ENCODE results near the gene SETDB2. TPM values are rescaled to one million over a fixed set of nuclear protein-coding genes. Genes with fewer than 3 reads are reported as not detected.

SETDB2 gene
- total and polyA plus RNA-seq, 4 donors: 5.0 to 22.9 (median 8.6) TPM

DNA sequence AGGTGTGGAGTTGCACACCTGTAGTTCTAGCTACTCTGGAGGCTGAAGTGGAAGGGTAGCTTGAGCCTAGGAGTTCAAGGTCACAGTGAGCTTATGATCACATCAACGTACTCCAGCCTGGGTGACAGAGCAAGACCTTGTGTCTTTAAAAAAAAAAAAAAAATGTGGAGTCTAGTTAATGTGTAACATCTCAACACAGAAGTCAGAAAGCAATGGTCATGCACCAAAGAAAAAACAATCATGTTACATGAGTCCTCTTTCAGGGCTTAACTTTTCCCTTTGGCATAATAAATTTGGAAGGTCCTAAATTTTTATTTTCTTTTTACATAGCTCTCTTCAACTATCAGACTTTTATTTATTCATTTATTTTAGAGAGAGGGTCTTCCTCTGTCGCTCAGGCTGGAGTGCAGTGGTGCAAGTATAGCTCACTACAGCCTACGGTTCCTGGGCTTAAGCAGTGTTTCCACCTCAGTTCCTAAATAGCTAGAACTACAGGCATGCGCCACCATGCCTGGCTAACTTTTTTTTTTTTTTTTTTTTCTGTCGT lies 22.3 kb downstream of the SETDB2 start:
- H3K36me3 ChIP-seq (ENCODE audit: control insufficient read depth in 4 of 4, insufficient read depth in 4 of 4, low read length in 4 of 4): peaks cover 11 to 35% (median 28%) of the 10 kb centered on the region in 4 donors
- no peak overlapping the region for H3K27ac ChIP-seq (ENCODE audit: low read depth in 1 of 2, low read length in 1 of 2)
- no peaks in the 10 kb centered on the region for H3K27me3 ChIP-seq (ENCODE audit: control insufficient read depth in 3 of 3, insufficient read depth in 3 of 3, low read length in 2 of 3)
- H3K9ac ChIP-seq (ENCODE audit: insufficient read depth in 1 of 2, low read length in 2 of 2): no peak overlapping the region
- 92% methylated on average over 5 of the region's 5 CpGs for WGBS, 2 donors
- no peak for DNase-seq
- no peak overlapping the region for H3K4me3 ChIP-seq
- no peaks in the 10 kb centered on the region for H3K4me1 ChIP-seq (ENCODE audit: control insufficient read depth in 5 of 5, insufficient read depth in 5 of 5, low read length in 5 of 5)
- TF ChIP-seq, protein P1, sequence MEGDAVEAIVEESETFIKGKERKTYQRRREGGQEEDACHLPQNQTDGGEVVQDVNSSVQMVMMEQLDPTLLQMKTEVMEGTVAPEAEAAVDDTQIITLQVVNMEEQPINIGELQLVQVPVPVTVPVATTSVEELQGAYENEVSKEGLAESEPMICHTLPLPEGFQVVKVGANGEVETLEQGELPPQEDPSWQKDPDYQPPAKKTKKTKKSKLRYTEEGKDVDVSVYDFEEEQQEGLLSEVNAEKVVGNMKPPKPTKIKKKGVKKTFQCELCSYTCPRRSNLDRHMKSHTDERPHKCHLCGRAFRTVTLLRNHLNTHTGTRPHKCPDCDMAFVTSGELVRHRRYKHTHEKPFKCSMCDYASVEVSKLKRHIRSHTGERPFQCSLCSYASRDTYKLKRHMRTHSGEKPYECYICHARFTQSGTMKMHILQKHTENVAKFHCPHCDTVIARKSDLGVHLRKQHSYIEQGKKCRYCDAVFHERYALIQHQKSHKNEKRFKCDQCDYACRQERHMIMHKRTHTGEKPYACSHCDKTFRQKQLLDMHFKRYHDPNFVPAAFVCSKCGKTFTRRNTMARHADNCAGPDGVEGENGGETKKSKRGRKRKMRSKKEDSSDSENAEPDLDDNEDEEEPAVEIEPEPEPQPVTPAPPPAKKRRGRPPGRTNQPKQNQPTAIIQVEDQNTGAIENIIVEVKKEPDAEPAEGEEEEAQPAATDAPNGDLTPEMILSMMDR (IDR thresholded peaks at IDR 0.05; ENCODE audit: control extremely low read depth, extremely low read depth): no peak
- ATAC-seq (ENCODE audit: insufficient read depth, low FRiP score): no peak
- peaks cover 0 to 3% (median 0%) of the 10 kb centered on the region in 4 donors for H3K9me3 ChIP-seq (ENCODE audit: control insufficient read depth in 4 of 4, insufficient read depth in 3 of 4, low read length in 3 of 4)

DNA sequence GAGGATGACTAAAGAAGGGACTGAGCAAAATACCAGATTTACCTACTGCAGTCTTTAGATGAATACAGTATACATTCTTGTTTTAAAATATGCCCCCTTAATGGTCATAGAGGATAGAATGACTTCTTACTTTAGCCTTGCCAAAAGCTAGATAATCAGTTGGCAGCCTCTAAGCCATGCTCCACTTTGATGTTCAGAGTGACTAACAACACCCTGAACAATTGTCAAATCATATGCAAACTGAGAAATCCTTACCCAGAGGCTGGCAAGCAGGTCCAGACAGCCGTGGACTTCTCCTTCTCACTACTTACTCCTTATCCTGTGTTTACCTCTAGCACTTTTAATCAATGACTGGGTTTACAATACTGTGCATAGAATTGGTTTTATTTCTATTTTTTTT lies 28.1 kb downstream of the SETDB2 start:
- H3K36me3 ChIP-seq (ENCODE audit: control insufficient read depth in 4 of 4, insufficient read depth in 4 of 4, low read length in 4 of 4): peaks cover 0 to 19% (median 16%) of the 10 kb centered on the region in 4 donors
- no peaks in the 10 kb centered on the region for H3K27me3 ChIP-seq (ENCODE audit: control insufficient read depth in 3 of 3, insufficient read depth in 3 of 3, low read length in 2 of 3)
- DNase-seq (no peak), ATAC-seq (ENCODE audit: insufficient read depth, low FRiP score) (no peak)
- no peak overlapping the region for H3K27ac ChIP-seq (ENCODE audit: low read depth in 1 of 2, low read length in 1 of 2)
- no peaks in the 10 kb centered on the region for H3K9me3 ChIP-seq (ENCODE audit: control insufficient read depth in 4 of 4, insufficient read depth in 3 of 4, low read length in 3 of 4)
- TF ChIP-seq, protein P1 (IDR thresholded peaks at IDR 0.05; ENCODE audit: control extremely low read depth, extremely low read depth): no peak
- H3K4me3 ChIP-seq: no peak overlapping the region
- peaks cover 0 to 2% (median 0%) of the 10 kb centered on the region in 5 donors for H3K4me1 ChIP-seq (ENCODE audit: control insufficient read depth in 5 of 5, insufficient read depth in 5 of 5, low read length in 5 of 5)
- H3K9ac ChIP-seq (ENCODE audit: insufficient read depth in 1 of 2, low read length in 2 of 2): no peak overlapping the region
- 65 to 82% methylated on average over 1 of the region's 1 CpG for WGBS, 2 donors

DNA sequence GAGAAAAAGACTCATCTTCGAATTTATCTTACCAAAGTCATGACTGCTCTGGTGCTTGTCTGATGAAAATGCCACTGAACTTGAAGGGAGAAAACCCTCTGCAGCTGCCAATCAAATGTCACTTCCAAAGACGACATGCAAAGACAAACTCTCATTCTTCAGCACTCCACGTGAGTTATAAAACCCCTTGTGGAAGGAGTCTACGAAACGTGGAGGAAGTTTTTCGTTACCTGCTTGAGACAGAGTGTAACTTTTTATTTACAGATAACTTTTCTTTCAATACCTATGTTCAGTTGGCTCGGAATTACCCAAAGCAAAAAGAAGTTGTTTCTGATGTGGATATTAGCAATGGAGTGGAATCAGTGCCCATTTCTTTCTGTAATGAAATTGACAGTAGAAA lies 32.5 kb downstream of the SETDB2 start:
- DNase-seq (no peak), ATAC-seq (ENCODE audit: insufficient read depth, low FRiP score) (no peak)
- no peaks in the 10 kb centered on the region for H3K9me3 ChIP-seq (ENCODE audit: control insufficient read depth in 4 of 4, insufficient read depth in 3 of 4, low read length in 3 of 4)
- whole genome bisulfite sequencing, 2 donors: 93 to 96% methylated on average over 7 of the region's 7 CpGs
- peaks cover 9 to 32% (median 23%) of the 10 kb centered on the region in 4 donors for H3K36me3 ChIP-seq (ENCODE audit: control insufficient read depth in 4 of 4, insufficient read depth in 4 of 4, low read length in 4 of 4)
- H3K27me3 ChIP-seq (ENCODE audit: control insufficient read depth in 3 of 3, insufficient read depth in 3 of 3, low read length in 2 of 3): no peaks in the 10 kb centered on the region
- TF ChIP-seq, protein P1 (IDR thresholded peaks at IDR 0.05; ENCODE audit: control extremely low read depth, extremely low read depth): no peak
- H3K4me3 ChIP-seq: no peak overlapping the region
- no peak overlapping the region for H3K27ac ChIP-seq (ENCODE audit: low read depth in 1 of 2, low read length in 1 of 2)
- peaks cover 0 to 2% (median 0%) of the 10 kb centered on the region in 5 donors for H3K4me1 ChIP-seq (ENCODE audit: control insufficient read depth in 5 of 5, insufficient read depth in 5 of 5, low read length in 5 of 5)
- no peak overlapping the region for H3K9ac ChIP-seq (ENCODE audit: insufficient read depth in 1 of 2, low read length in 2 of 2)

DNA sequence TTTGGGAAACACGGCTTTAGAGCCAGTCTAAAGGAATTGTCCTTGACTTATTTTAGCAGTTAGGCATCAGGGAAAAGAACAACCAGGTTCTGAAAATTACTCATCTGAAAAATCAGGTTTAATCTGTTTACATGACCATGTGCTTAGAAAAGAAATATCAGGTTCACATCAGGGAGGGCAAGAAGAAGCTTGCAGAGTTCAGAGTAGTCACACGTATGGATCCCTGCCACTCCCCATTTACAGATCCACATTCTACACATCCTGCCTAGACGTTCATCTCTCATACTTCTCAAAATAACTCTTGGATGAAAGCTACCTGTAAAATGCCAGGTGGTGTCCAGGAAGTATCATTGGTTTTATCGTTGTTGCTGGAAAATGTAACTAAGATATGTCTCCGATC lies 37.7 kb downstream of the SETDB2 start:
- H3K27ac ChIP-seq (ENCODE audit: low read depth in 1 of 2, low read length in 1 of 2): no peak overlapping the region
- DNase-seq (no peak), ATAC-seq (ENCODE audit: insufficient read depth, low FRiP score) (no peak)
- no peak overlapping the region for H3K9ac ChIP-seq (ENCODE audit: insufficient read depth in 1 of 2, low read length in 2 of 2)
- TF ChIP-seq, protein P1 (IDR thresholded peaks at IDR 0.05; ENCODE audit: control extremely low read depth, extremely low read depth): no peak
- H3K27me3 ChIP-seq (ENCODE audit: control insufficient read depth in 3 of 3, insufficient read depth in 3 of 3, low read length in 2 of 3): no peaks in the 10 kb centered on the region
- no peaks in the 10 kb centered on the region for H3K4me1 ChIP-seq (ENCODE audit: control insufficient read depth in 5 of 5, insufficient read depth in 5 of 5, low read length in 5 of 5)
- H3K9me3 ChIP-seq (ENCODE audit: control insufficient read depth in 4 of 4, insufficient read depth in 3 of 4, low read length in 3 of 4): no peaks in the 10 kb centered on the region
- no peak overlapping the region for H3K4me3 ChIP-seq
- 78 to 80% methylated on average over 5 of the region's 5 CpGs for whole genome bisulfite sequencing, 2 donors
- H3K36me3 ChIP-seq (ENCODE audit: control insufficient read depth in 4 of 4, insufficient read depth in 4 of 4, low read length in 4 of 4): peaks cover 18 to 35% (median 25%) of the 10 kb centered on the region in 4 donors
